HG03520 (cell line): ENCODE measurements around the gene C1orf56.
"Not testable (repeated sequence)": the region's sequence is repeated elsewhere in the genome, so short reads cannot be mapped to it uniquely, and the experiment has no call there.

Experiments
- ATAC-seq: cut with Tn5 transposase; IDR thresholded peaks from one replicate; pipeline ENCODE4 v1.9.1; 2021; ENCODE audit warnings: mild to moderate bottlenecking, moderate library complexity; ENCODE audit not compliant: unreplicated experiment

C1orf56 gene

DNA sequence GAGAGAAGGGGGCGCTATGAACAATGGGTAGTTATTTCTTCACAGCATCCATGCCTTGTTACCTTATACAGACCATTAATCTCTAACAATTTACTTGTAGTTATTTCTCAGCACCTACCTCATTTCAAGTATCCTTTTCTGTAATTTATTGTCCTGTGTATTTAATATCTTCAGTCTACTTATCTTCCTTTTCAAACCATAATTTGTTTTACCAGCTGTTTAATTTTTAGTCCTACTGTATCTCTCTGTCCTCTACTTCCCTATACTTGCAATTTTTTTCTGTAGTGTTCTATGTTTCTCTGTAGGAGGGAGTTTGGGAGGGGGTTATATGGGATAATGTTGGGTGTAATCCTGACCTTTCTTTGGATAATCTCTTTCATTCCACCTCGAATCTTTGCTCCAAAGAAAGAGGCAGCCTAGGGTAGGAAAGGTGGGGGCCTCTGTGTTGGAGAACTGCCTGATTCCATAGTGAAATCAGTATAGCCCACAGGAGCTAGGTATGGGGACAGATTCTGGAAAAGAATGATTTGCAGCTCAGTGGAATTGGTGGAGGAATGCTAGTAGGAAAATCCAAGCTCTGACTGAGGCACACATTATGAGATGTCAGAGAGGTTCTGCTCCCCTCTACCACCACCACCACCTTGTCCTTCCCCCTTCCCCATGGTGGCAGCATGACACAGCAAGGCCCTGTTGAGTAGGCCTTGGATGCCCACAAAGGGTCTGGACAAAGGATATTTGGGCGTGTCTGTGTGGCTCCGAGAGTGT is 13.3 kb downstream of the C1orf56 start:
- ATAC-seq, result no peak

DNA sequence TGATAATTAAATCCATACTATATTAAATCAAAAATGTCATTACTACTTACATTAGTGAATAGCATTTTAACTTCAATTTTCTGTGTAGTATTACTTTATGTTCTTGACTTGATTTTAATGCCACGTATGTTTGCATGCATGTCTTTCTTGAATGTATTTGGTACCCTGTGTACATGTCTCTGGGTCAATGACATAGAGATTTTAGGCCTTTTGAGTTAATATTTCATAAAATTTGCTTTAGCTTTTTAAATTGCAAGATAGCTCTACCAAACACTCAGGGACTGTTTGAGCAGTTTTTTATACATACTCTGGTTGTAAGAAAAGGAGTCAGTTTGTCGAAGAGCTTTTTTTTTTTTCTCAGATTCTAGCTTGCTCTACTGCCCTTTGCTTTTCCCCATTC is 14.2 kb downstream of the C1orf56 start:
- ATAC-seq, result no peak

DNA sequence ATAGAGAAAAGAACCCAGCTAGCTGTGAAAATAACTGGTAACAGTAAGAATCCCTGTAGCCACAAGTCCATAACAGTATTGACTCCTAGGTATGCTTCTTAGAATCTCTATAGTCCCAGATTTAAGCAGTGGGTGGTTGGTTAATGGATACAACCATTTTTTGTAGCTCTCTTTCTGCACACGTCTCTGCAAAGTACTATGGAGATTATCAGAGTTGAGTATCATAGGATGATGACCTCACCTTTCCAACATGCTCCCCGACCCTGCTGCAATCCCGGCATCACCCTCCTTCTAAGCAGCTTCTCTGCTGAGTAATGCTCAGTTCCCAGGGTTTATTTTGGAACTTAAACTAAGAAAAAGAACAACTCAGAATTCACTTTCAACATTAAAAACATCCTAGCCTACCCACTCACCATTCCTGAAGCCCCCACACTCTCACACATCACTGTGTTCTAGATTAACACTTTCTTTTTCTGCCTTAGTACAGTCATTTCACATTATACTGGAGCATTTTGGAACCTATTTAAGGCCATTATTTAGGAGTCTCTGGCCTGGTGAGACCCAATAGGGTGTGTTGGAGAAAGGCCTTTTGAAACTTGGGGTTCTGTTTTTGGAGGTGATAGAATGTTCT is 15.3 kb downstream of the C1orf56 start:
- no peak for ATAC-seq

DNA sequence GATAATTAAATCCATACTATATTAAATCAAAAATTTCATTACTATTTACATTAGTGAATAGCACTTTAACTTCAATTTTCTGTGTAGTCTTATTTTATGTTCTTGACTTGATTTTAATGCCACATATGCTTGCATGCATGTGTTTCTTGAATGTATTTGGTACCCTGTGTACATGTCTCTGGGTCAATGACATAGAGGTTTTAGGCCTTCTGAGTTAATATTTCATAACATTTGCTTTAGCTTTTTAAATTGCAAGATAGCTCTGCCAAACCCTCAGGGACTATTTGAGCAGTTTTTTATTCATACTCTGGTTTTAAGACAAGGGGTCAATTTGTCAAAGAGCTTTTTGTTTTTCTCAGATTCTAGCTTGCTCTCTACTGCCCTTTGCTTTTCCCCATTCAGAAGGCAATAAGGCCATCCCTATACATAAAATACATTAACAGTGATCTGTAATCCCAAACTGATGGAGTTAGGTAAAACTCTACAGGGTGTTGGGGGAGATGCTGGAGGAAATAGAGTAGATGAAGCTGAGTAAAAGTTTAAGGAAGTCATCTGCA is 17.6 kb downstream of the C1orf56 start:
- no peak for ATAC-seq

DNA sequence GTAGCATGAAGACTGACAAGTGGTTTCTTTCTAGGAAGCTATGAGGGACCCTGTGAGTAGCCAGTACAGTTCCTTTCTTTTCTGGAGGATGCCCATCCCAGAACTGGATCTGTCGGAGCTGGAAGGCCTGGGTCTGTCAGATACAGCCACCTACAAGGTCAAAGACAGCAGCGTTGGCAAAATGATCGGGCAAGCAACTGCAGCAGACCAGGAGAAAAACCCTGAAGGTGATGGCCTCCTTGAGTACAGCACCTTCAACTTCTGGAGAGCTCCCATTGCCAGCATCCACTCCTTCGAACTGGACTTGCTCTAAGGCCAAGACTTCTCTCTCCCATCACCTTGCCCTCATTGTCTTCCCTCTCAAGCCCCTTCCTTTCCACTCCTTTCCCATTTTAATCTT is 19.6 kb downstream of the C1orf56 start:
- ATAC-seq, result no peak

DNA sequence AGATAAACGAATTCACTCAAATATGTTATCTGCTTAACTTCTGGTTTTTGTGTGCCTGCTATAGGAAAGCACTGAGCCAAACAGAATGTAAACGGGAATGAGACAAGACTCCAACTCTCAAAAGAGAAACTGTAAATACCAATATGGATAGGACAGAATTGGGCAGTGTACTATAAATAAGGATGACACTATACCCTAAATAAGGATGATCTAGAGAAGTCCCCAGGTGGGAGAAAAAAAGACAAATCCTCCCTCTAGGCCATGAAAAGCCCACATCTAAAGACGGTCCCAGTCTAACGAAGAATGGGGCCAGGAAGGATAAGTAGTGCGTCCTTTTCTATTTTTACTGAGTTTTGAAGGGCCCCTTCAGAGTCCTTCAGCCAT is 21.5 kb downstream of the C1orf56 start:
- no peak for ATAC-seq

DNA sequence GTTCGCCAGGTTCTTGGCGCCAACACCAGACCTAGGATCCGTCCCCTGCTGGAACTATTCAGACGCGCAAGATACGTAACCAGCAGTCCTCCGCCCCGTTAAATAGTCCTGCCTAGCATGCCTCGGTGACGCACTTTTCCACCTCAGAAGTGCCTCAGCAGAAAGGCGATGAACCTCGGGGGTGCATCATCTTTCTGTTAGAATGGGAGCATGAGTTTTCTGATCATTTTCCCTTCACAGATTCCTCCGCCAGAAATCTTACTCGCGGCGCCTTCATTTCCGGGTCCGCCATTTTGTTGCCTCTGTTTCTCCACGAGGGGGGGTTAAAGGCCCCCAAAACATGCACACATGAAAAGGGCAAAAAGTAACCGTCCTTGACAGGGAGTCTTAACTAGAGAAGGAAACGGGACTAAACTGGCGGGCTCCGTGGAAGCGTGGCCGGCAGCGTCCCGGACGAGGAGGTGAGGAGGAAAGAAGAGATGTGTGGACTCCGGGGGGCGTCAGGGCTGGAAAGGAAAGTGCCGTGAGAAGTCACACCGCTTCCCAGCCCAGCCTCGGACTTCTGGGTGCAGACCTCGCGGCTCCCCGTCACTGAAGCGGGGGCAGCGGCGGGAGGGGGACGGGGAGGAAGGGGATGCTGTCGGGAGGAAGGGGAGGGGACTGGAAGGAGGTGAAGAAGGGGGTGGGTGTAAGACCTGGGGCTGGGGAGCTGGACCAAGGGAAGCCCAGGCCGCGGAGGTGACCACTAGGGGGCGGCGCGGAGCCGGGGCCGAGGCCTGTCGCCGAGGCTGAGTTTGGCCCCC is 23.1 kb downstream of the C1orf56 start, which contains the start of gene GABPB2:
Gene GABPB2 (plus strand): TSS at position 288 of the 803 bp plus-strand sequence. CDS start 17,429 bp downstream, outside the sequence.
- no peak for ATAC-seq

DNA sequence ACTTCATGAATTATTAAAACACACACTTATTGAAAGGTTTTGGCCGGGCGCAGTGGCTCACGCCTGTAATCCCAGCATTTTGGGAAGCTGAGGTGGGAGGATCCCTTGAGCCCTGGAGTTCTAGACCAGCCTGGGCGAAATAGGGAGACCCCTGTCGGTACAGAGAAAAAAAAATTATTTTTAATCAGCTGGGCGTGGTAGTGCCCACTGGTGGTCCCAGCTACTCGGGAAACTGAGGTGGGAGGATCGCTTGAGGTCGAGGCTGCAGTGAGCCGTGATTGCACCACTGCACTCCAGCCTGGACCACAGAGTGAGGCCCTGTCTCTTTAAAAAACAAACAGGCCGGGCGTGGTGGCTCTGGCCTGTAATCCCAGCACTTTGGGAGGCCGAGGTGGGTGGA is 24.7 kb downstream of the C1orf56 start:
- ATAC-seq, result no peak

DNA sequence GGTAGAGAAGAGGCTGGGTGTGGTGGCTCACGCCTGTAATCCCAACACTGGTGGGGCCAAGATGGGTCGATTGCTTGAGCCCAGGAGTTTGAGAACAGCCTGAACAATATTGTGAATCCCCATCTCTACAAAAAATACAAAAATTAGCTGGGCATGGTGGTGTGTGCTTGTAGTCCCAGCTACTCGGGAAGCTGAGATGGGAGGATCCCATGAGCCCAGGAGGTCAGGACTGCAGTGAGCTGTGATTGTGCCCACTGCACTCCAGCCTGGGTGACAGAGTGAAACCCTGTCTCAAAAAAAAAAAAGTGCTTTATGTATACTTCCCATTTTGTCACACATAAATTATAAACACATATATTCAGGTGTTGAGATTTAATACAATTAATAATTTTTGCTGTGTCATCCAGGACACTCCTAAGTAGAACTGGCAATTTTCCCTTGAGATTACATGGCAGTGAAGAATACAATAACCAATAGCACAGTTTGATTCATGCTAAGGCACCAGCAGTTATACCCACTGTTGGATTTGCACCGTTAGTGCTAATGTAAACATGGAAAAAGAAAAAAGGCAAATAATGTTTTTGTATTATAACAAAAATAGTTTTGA is 38.5 kb downstream of the C1orf56 start:
- ATAC-seq, result no peak

DNA sequence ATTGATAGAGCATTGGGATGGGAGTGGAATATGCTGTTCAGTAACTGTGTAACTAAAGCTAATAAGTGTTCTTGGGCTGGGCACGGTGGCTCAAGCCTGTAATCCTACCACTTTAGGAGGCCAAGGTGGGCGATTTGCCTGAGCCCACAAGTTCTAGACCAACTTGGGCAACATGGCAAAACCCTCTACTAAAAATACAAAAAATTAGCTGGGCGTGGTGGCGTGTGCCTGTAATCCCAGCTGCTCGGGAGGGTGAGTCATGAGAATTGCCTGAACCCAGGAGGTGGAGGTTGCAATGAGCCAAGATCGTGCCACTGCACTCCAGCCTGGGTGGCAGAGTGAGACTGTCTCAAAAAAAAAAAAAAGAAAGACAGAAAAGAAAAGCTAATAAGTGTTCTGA is 49.9 kb downstream of the C1orf56 start:
- not testable (repeated sequence) for ATAC-seq

DNA sequence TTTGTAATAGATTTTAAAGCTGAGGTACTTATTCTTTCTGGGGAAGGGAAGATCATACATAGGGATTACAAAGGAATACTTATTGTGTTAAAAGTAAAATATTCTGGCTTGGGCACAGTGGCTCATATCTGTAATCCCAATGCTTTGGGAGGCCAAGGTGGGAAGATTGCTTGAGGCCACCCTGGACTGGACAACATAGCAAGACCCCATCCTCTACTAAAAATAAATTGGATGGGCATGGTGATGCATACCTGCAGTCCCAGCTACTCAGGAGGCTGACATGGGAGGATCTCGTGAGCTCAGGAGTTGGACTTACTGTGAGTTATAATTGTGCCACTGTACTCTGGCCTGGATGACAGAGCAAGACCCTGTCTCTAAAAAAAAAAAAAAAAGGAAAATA is 50.6 kb downstream of the C1orf56 start:
- ATAC-seq, result no peak
